Heart left ventricle (tissue), 16 donors: Measurements from ENCODE around the gene TRAPPC12. TPM values are rescaled to one million over a fixed set of nuclear protein-coding genes. Genes with fewer than 3 reads are reported as not detected.
A peak's percentile ranks its signal among the peaks of the same experiment; 100 is the strongest.

Source experiments
- ATAC-seq, 4 donors: fragments of 200-7000 bp; cut with Tn5 transposase; one replicate each; pipeline ENCODE4 v1.9.1; 2020 to 2022; ENCODE audit warnings: moderate library complexity in 4 of 4, mild to moderate bottlenecking in 3 of 4, moderate number of reproducible peaks in 1 of 4
- DNase-seq, 5 donors: peaks; one replicate each; pipeline ENCODE4 v3.0.0-alpha.2; 2020
- H3K27ac ChIP-seq, 12 donors: fragments of 200-600 bp; sonication (generic) in 4 of 12; one replicate each; pipeline versions ENCODE4 v1.5.0 to v1.8.0; 2016 to 2022; ENCODE audit warnings: mild to moderate bottlenecking in 2 of 12
- H3K27me3 ChIP-seq, 9 donors: fragments of 200-600 bp; sonication (generic) in 2 of 9; one replicate each; pipeline versions ENCODE4 v1.5.1 to v1.8.0; 2016 to 2022; ENCODE audit warnings: mild to moderate bottlenecking in 3 of 9
- H3K36me3 ChIP-seq, 9 donors: fragments of 200-600 bp; sonication (generic) in 2 of 9; one replicate each; pipeline versions ENCODE4 v1.5.0 to v1.8.0; 2018 to 2022; ENCODE audit warnings: mild to moderate bottlenecking in 2 of 9
- H3K4me1 ChIP-seq, 12 donors: fragments of 200-600 bp; sonication (generic) in 4 of 12; one replicate each; pipeline versions ENCODE4 v1.5.0 to v1.8.0; 2016 to 2022; ENCODE audit warnings: mild to moderate bottlenecking in 3 of 12
- H3K4me3 ChIP-seq, 12 donors: fragments of 200-600 bp; sonication (generic) in 4 of 12; one replicate each; pipeline versions ENCODE4 v1.5.0 to v1.8.0; 2017 to 2022; ENCODE audit warnings: mild to moderate bottlenecking in 9 of 12, moderate library complexity in 4 of 12
- H3K9me3 ChIP-seq, 12 donors: fragments of 200-600 bp; sonication (generic) in 4 of 12; one replicate each; pipeline versions ENCODE4 v1.5.0 to v1.8.0; 2016 to 2022; ENCODE audit warnings: mild to moderate bottlenecking in 1 of 12
- CTCF ChIP-seq, 12 donors: fragments of 200-600 bp; sonication (generic) in 4 of 12; IDR thresholded peaks; one replicate each; pipeline versions ENCODE4 v1.5.0 to v1.8.0; 2018 to 2022; ENCODE audit warnings: antibody characterized with exemption in 12 of 12, mild to moderate bottlenecking in 5 of 12
- POLR2A ChIP-seq, 2 donors: fragments of 450-650 bp; IDR thresholded peaks; one replicate each; pipeline ENCODE4 v1.6.1; 2017; ENCODE audit warnings: antibody characterized with exemption in 2 of 2, mild to moderate bottlenecking in 2 of 2, moderate library complexity in 2 of 2
- WGBS, 4 donors: extraction: QIAGEN DNeasy Blood & Tissue Kit in 2 of 4; methylation state at CpG; one replicate each; pipeline versions ENCODE4 v1.1.5 to v1.1.7; 2013 to 2018; 5-methylcytosine and 5-hydroxymethylcytosine counted together
- intact Hi-C, 10 donors: fragments of 100-400 bp; cut with DNase I; formaldehyde crosslinking; loops; one replicate each; pipeline versions ENCODE4 v1.11.1 to v1.14.2; 2022
- polyA plus RNA-seq, 2 donors: library from polyadenylated mRNA; stranded (reverse); fragments of 200-250 nt; gene quantifications; one replicate each; pipeline ENCODE4 v1.2.3, GENCODE V29; 2013
- total RNA-seq, 9 donors: library from RNA; depleted of rRNA in 2 of 9; stranded (reverse); fragments of >200 nt in 2 of 9; fragmentation: NEBNext Ultra II Directional in 3 of 9; extraction: Animal tissue kit (Norgen Biotek cat#: 25700) in 3 of 9; gene quantifications; one replicate each; pipeline versions ENCODE4 v1.1.0 to v1.2.4, GENCODE V29; 2016 to 2023
- donor health status: ischemic (EF 13 %, LVEDD 7.1; RV severe dilation, severe dysfunction).
- donor health status: healthy with polysubstance abuse.
- donor health status: DM: no; HTN: yes; CAD: no.
- donor health status: DM: no; HTN: no; CAD: no.
- donor health status: ischemic (EF 25% LVEDD 6.9; RV normal size, moderate dysfunction).
- donor health status: ischemic (EF 25% LVEDD 5.7; RV mildly dilated, moderate dysfunction).
- donor health status: healthy.
- donor health status: DM: yes; HTN: yes; CAD: no.
- donor health status: ischemic (EF 35%, LVEDD 5.7; RV mildly dilated, moderate dysfunction).
- donor health status: nonischemic (EF 11% LVEDD 7.7; RV severe dilation, severe dysfunction).
- donor health status: DM: yes; HTN: yes; CAD: no.
- donor health status: PGD.
- donor health status: ischemic (EF 29% LVEDD 5.4; RV normal size, mild dysfunction).
- donor health status: nonischemic (EF 23%, LVEDD 6.1; RV moderate dilation, normal function).

TRAPPC12 gene
- total and polyA plus RNA-seq, 11 donors, result 70.3 to 142 (median 88.2) TPM

GRCh38 chr2:3519255-3520205 lies 140.0 kb downstream of the TRAPPC12 start, which contains the start of gene ADI1:
Gene ADI1, minus strand, starts transcription at chr2:3519531. Its CDS starts 44 bp downstream, at chr2:3519487.
- TF ChIP-seq CTCF (IDR thresholded peaks at IDR 0.05), result no peak
- peak; percentile 7 to 70 for TF ChIP-seq POLR2A (IDR thresholded peaks at IDR 0.05)
- DNase-seq (peak; percentile 84 to 94 (median 86)), ATAC-seq (peak; percentile 44 to 84 (median 68))
- Histone ChIP-seq H3K36me3 (peaks cover 0 to 9% (median 0%) of the 10 kb centered on the region in 9 donors), H3K4me3 (peak within 1 kb of the TSS; percentile 74 to 99 (median 90)), H3K9me3 (peaks cover 0 to 7% (median 0%) of the 10 kb centered on the region in 12 donors), H3K4me1 (peaks cover 0 to 64% (median 45%) of the 10 kb centered on the region in 12 donors), H3K27me3 (no peaks in the 10 kb centered on the region), H3K27ac (peak within 1 kb of the TSS; percentile 97 to 100 (median 99))
- intact Hi-C loops, result loop anchor here in 3 of 10 donors (1.0 to 5.0 kb wide), 4 partner anchors 39 to 142 kb away; partner anchors contain the start of genes EIPR1 (in 2 of the 3), TRAPPC12 (in 2 of the 3) and RNASEH1 (in 1 of the 3)
- WGBS, 4 donors, result 3 to 12% (median 4%) methylated on average over 30 to 76 of the region's 76 CpGs

GRCh38 chr2:3520591-3520990 lies 141.1 kb downstream of the TRAPPC12 start:
- H3K27ac ChIP-seq, result peak overlapping the region in 4 of 12 donors; percentile 2 to 99 (median 34)

GRCh38 chr2:3522961-3523421 lies 143.5 kb downstream of the TRAPPC12 start:
- intact Hi-C loops, result loop anchor here in 1 of 10 donors (5.0 kb wide), 1 partner anchor 51 kb away; no protein-coding TSS in a partner anchor
- ATAC-seq (no peak), DNase-seq (no peak)
- TF ChIP-seq CTCF (IDR thresholded peaks at IDR 0.05) (no peak), POLR2A (IDR thresholded peaks at IDR 0.05) (no peak)
- H3K4me3 ChIP-seq, result peak overlapping the region in 2 of 12 donors; percentile 0 to 5
- H3K27me3 ChIP-seq, result no peaks in the 10 kb centered on the region
- H3K9me3 ChIP-seq, result no peaks in the 10 kb centered on the region
- peaks cover 0 to 62% (median 46%) of the 10 kb centered on the region in 12 donors for H3K4me1 ChIP-seq
- H3K36me3 ChIP-seq, result no peaks in the 10 kb centered on the region
- peak overlapping the region; percentile 16 to 78 (median 68) for H3K27ac ChIP-seq
- WGBS, 4 donors, result 36 to 55% (median 41%) methylated on average over 13 of the region's 13 CpGs

More at GRCh38 chr2:3520591-3520990, 141.1 kb downstream of the TRAPPC12 start:
- Histone ChIP-seq H3K27me3 (no peaks in the 10 kb centered on the region), H3K4me1 (peaks cover 0 to 71% (median 53%) of the 10 kb centered on the region in 12 donors), H3K9me3 (no peaks in the 10 kb centered on the region), H3K4me3 (peak overlapping the region in 4 of 12 donors; percentile 82 to 91 (median 87)), H3K36me3 (peaks cover 0 to 9% (median 0%) of the 10 kb centered on the region in 9 donors)
- intact Hi-C loops, result loop anchor here in 1 of 10 donors (5.0 kb wide), 1 partner anchor 48 kb away; no protein-coding TSS in a partner anchor
- TF ChIP-seq POLR2A (IDR thresholded peaks at IDR 0.05) (no peak), CTCF (IDR thresholded peaks at IDR 0.05) (no peak)
- DNase-seq (no peak), ATAC-seq (no peak)
- WGBS, 4 donors, result 93 to 94% (median 94%) methylated on average over 6 of the region's 6 CpGs
